HEK293 (cell line): ENCODE results near the gene EYA3.

ENCODE experiments used
- CTCF ChIA-PET: fragments of 350-600 bp; formaldehyde crosslinking; extraction: SDS; loops from one replicate; lab custom pipeline; 2021; ENCODE audit warnings: antibody characterized with exemption; lab: Yijun Ruan, JAX
- POLR2A ChIA-PET: fragments of 300-600 bp; formaldehyde crosslinking; extraction: SDS; loops from one replicate; lab custom pipeline; 2020; ENCODE audit warnings: antibody characterized with exemption, inconsistent platforms; lab: Yijun Ruan, JAX
- H3K27ac ChIP-seq: fragments of 200-500 bp; sonication (Bioruptor generic); 2 replicates; pipeline ENCODE4 v1.5.1; 2014; ENCODE audit warnings: low read depth, low read length, control low read depth, inconsistent platforms; ENCODE audit errors: extremely low read depth
- H3K36me3 ChIP-seq, 2 experiments: fragments of 200-500 bp in 1 of 2; sonication (Bioruptor generic) in 1 of 2; 1 replicate in 1 of 2; 2 replicates in 1 of 2; pipeline ENCODE4 v1.5.1; 2014 to 2017; ENCODE audit warnings: inconsistent platforms in 2 of 2, low read length in 2 of 2; ENCODE audit not compliant: control insufficient read depth in 2 of 2, insufficient read depth in 1 of 2
- H3K4me1 ChIP-seq: fragments of 200-500 bp; sonication (Bioruptor generic); 2 replicates; pipeline ENCODE4 v1.5.1; 2014; ENCODE audit warnings: mild to moderate bottlenecking, low read length, inconsistent platforms; ENCODE audit not compliant: control insufficient read depth, insufficient read depth
- H3K4me3 ChIP-seq: 2 replicates; pipeline ENCODE4 v1.5.1; 2011; ENCODE audit warnings: low read depth, mild to moderate bottlenecking, control low read depth, low read length, moderate library complexity
- H3K9me3 ChIP-seq: fragments of 200-500 bp; sonication (Bioruptor generic); 2 replicates; pipeline ENCODE4 v1.5.1; 2014; ENCODE audit warnings: low read depth, low read length, inconsistent platforms; ENCODE audit not compliant: control insufficient read depth, insufficient read depth
- HIC1 ChIP-seq: fragments of 450-650 bp; formaldehyde crosslinking; IDR thresholded peaks from 2 replicates; pipeline ENCODE4 v1.5.1; 2016; ENCODE audit warnings: missing biosample characterization, missing genetic modification characterization
- KLF17 ChIP-seq: fragments of 450-650 bp; formaldehyde crosslinking; IDR thresholded peaks from 2 replicates; pipeline ENCODE4 v1.5.1; 2016; ENCODE audit warnings: missing biosample characterization, missing genetic modification characterization
- REPIN1 ChIP-seq: fragments of 450-650 bp; formaldehyde crosslinking; IDR thresholded peaks from 2 replicates; pipeline ENCODE4 v1.5.1; 2017; ENCODE audit warnings: missing biosample characterization, missing genetic modification characterization, low read depth
- SALL2 ChIP-seq: fragments of 450-650 bp; formaldehyde crosslinking; IDR thresholded peaks from 2 replicates; pipeline ENCODE4 v1.5.0; 2017; ENCODE audit warnings: missing biosample characterization, mild to moderate bottlenecking, missing genetic modification characterization, borderline replicate concordance
- WT1 ChIP-seq: fragments of 450-650 bp; formaldehyde crosslinking; IDR thresholded peaks from 2 replicates; pipeline ENCODE4 v1.5.1; 2016; ENCODE audit warnings: missing biosample characterization, missing genetic modification characterization
- ZBTB1 ChIP-seq: fragments of 450-650 bp; formaldehyde crosslinking; IDR thresholded peaks from 2 replicates; pipeline ENCODE4 v1.5.1; 2016; ENCODE audit warnings: missing biosample characterization, missing genetic modification characterization
- ZBTB10 ChIP-seq: fragments of 450-650 bp; formaldehyde crosslinking; IDR thresholded peaks from 2 replicates; pipeline ENCODE4 v1.5.1; 2016; ENCODE audit warnings: missing biosample characterization, missing genetic modification characterization
- ZNF280D ChIP-seq: fragments of 450-650 bp; formaldehyde crosslinking; IDR thresholded peaks from 2 replicates; pipeline ENCODE4 v1.5.1; 2016; ENCODE audit warnings: missing biosample characterization, missing genetic modification characterization
- ZNF335 ChIP-seq: fragments of 450-650 bp; formaldehyde crosslinking; conservative IDR thresholded peaks from 2 replicates; pipeline ENCODE4 v1.5.1; 2016; ENCODE audit warnings: missing biosample characterization, missing genetic modification characterization
- ZNF341 ChIP-seq: fragments of 450-650 bp; formaldehyde crosslinking; IDR thresholded peaks from 2 replicates; pipeline ENCODE4; 2016; ENCODE audit warnings: low read depth, missing biosample characterization, missing genetic modification characterization
- ZNF366 ChIP-seq: fragments of 450-650 bp; formaldehyde crosslinking; conservative IDR thresholded peaks from 2 replicates; pipeline ENCODE4 v1.5.1; 2016; ENCODE audit warnings: missing biosample characterization, missing genetic modification characterization
- ZNF768 ChIP-seq: fragments of 450-650 bp; formaldehyde crosslinking; IDR thresholded peaks from 2 replicates; pipeline ENCODE4 v1.5.1; 2018; ENCODE audit warnings: missing biosample characterization, mild to moderate bottlenecking, missing genetic modification characterization
- TF ChIP-seq, protein P1 (sequence below): fragments of 450-650 bp; formaldehyde crosslinking; IDR thresholded peaks from 2 replicates; pipeline ENCODE4 v1.5.0; 2017; ENCODE audit warnings: missing biosample characterization, missing genetic modification characterization, borderline replicate concordance
- TF ChIP-seq, protein P2 (sequence below): fragments of 450-650 bp; formaldehyde crosslinking; IDR thresholded peaks from 2 replicates; pipeline ENCODE4 v1.5.1; 2016; ENCODE audit warnings: missing biosample characterization, missing genetic modification characterization

Gene EYA3

GRCh38 chr1:28132171-28133167, 44.1 kb upstream of the EYA3 start:
- Histone ChIP-seq H3K4me1 (no peaks in the 10 kb centered on the region), H3K27ac (no peak overlapping the region), H3K4me3 (no peak overlapping the region), H3K36me3 (no peaks in the 10 kb centered on the region)
- POLR2A ChIA-PET: no interaction called here
- TF ChIP-seq, protein P1, sequence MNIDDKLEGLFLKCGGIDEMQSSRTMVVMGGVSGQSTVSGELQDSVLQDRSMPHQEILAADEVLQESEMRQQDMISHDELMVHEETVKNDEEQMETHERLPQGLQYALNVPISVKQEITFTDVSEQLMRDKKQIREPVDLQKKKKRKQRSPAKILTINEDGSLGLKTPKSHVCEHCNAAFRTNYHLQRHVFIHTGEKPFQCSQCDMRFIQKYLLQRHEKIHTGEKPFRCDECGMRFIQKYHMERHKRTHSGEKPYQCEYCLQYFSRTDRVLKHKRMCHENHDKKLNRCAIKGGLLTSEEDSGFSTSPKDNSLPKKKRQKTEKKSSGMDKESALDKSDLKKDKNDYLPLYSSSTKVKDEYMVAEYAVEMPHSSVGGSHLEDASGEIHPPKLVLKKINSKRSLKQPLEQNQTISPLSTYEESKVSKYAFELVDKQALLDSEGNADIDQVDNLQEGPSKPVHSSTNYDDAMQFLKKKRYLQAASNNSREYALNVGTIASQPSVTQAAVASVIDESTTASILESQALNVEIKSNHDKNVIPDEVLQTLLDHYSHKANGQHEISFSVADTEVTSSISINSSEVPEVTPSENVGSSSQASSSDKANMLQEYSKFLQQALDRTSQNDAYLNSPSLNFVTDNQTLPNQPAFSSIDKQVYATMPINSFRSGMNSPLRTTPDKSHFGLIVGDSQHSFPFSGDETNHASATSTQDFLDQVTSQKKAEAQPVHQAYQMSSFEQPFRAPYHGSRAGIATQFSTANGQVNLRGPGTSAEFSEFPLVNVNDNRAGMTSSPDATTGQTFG (tag by site-specific recombination): no peak
- TF ChIP-seq ZBTB1: no peak
- TF ChIP-seq HIC1 (tag by site-specific recombination): no peak
- no peak for TF ChIP-seq ZBTB10 (tag by site-specific recombination)
- TF ChIP-seq REPIN1 (tag by site-specific recombination): no peak
- TF ChIP-seq ZNF341 (tag by site-specific recombination): no peak
- no peak for TF ChIP-seq ZNF335 (tag by site-specific recombination)
- no peak for TF ChIP-seq ZNF366 (tag by site-specific recombination)
- TF ChIP-seq ZNF280D (tag by site-specific recombination): no peak
- no peak for TF ChIP-seq WT1 (tag by site-specific recombination)
- TF ChIP-seq ZNF768 (tag by site-specific recombination): no peak
- TF ChIP-seq, all 188 proteins: peak for 0
- no peaks in the 10 kb centered on the region for H3K9me3 ChIP-seq
- CTCF ChIA-PET: interaction anchor here (0.7 kb wide), 1 partner anchor 74 kb away, joined by 8 read pairs; no protein-coding TSS in a partner anchor

DNA sequence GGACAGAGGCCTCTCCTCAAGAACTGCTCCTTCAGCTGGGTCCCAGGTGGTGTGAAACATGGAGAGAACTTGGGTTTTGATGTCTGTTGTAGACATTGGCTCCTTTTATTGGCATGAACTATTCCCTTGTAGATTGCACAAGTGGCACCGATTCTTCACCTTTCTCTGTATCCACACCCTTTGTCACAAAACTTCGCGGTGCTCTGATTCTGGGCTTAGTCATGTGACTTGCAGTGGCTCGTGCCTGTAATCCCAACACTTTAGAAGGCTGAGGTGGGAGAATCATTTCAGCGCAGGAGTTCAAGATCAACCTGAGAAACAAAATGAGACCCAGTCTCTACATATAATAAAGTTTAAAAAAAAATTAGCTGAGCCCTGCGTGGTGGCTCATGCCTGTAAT, 42.5 kb upstream of the EYA3 start:
- H3K9me3 ChIP-seq: no peaks in the 10 kb centered on the region
- H3K27ac ChIP-seq: no peak overlapping the region
- H3K4me3 ChIP-seq: no peak overlapping the region
- TF ChIP-seq SALL2 (tag by site-specific recombination) (no peak), KLF17 (tag by site-specific recombination) (no peak)
- TF ChIP-seq, protein P2, sequence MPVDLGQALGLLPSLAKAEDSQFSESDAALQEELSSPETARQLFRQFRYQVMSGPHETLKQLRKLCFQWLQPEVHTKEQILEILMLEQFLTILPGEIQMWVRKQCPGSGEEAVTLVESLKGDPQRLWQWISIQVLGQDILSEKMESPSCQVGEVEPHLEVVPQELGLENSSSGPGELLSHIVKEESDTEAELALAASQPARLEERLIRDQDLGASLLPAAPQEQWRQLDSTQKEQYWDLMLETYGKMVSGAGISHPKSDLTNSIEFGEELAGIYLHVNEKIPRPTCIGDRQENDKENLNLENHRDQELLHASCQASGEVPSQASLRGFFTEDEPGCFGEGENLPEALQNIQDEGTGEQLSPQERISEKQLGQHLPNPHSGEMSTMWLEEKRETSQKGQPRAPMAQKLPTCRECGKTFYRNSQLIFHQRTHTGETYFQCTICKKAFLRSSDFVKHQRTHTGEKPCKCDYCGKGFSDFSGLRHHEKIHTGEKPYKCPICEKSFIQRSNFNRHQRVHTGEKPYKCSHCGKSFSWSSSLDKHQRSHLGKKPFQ: no peak
- POLR2A ChIA-PET: no interaction called here
- no peaks in the 10 kb centered on the region for H3K4me1 ChIP-seq
- H3K36me3 ChIP-seq: no peaks in the 10 kb centered on the region
- CTCF ChIA-PET: no interaction called here
